ENCODE data around the gene RNU1-1. TPM values are rescaled to one million over a fixed set of nuclear protein-coding genes. Genes with fewer than 3 reads are reported as not detected.
"Not testable (repeated sequence)": the region's sequence is repeated elsewhere in the genome, so short reads cannot be mapped to it uniquely, and the experiment has no call there.

The RNU1-1 gene
- total RNA-seq, 1 donor = not detected

DNA sequence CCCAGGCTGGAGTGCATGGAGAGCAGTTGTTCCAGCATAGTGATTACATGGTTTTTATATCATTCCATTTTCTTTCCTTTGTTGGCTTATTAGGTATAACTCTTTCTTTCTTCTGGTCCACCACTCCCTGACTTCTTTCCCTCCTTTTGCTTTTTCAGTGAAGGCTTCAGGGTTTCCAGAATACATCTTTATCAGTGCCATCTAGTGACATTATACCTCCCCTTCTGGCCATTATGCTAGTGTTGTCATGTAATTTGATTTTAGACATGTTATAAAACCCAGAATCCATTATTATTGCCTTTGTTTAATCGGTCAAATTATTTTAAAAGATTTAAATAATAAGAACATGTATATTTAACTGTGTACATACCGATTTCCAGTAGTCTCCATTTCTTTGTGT, 10.6 kb downstream of the RNU1-1 start:
- TF ChIP-seq, protein P1, sequence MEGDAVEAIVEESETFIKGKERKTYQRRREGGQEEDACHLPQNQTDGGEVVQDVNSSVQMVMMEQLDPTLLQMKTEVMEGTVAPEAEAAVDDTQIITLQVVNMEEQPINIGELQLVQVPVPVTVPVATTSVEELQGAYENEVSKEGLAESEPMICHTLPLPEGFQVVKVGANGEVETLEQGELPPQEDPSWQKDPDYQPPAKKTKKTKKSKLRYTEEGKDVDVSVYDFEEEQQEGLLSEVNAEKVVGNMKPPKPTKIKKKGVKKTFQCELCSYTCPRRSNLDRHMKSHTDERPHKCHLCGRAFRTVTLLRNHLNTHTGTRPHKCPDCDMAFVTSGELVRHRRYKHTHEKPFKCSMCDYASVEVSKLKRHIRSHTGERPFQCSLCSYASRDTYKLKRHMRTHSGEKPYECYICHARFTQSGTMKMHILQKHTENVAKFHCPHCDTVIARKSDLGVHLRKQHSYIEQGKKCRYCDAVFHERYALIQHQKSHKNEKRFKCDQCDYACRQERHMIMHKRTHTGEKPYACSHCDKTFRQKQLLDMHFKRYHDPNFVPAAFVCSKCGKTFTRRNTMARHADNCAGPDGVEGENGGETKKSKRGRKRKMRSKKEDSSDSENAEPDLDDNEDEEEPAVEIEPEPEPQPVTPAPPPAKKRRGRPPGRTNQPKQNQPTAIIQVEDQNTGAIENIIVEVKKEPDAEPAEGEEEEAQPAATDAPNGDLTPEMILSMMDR (IDR thresholded peaks at IDR 0.05; ENCODE audit: extremely low read depth, low read depth, low read length) = no peak
- no peaks in the 10 kb centered on the region for H4K20me1 ChIP-seq (ENCODE audit: insufficient read depth, low read length)
- no peak overlapping the region for H3K4me2 ChIP-seq (ENCODE audit: insufficient read depth, low read length)
- no peaks in the 10 kb centered on the region for H3K79me2 ChIP-seq (ENCODE audit: insufficient read depth, low read length)
- no peak for DNase-seq (ENCODE audit: insufficient read length, low spot score, missing footprints)
- H3K27ac ChIP-seq (ENCODE audit: low read depth, low read length) = no peak overlapping the region
- H3K4me3 ChIP-seq (ENCODE audit: insufficient read depth, low read length) = no peak overlapping the region
- peaks cover 3% of the 10 kb centered on the region for H3K27me3 ChIP-seq (ENCODE audit: insufficient read depth, low read length)
- no peaks in the 10 kb centered on the region for H3K36me3 ChIP-seq (ENCODE audit: insufficient read depth, low read length)
- no peaks in the 10 kb centered on the region for H3K4me1 ChIP-seq (ENCODE audit: insufficient read depth, low read length)
- H2AFZ ChIP-seq (ENCODE audit: low read length) = no peak overlapping the region
- no peaks in the 10 kb centered on the region for H3K9me3 ChIP-seq (ENCODE audit: low read depth, low read length)

DNA sequence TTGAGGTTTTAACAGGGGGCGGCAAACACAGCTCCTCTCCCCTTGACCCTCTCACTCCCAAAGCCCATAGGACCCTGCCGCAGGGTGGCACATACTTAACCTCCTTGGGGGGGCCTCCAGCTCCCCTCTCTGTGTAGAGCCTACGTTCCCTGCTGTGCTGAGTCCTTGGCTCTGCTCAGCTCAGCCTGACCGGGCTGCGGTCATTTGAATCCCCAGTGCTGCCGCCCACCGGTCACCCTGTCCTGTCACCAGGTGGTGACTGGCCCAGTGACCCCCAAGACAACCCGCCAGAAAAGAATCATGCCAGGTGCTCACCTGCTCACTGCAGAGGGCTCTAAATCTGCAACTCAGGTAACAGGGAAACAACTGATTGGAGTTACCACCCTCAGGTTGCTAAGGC, 12.6 kb downstream of the RNU1-1 start:
- H3K27me3 ChIP-seq (ENCODE audit: insufficient read depth, low read length); H2AFZ ChIP-seq (ENCODE audit: low read length); H3K4me1 ChIP-seq (ENCODE audit: insufficient read depth, low read length); H4K20me1 ChIP-seq (ENCODE audit: insufficient read depth, low read length); H3K27ac ChIP-seq (ENCODE audit: low read depth, low read length); H3K4me2 ChIP-seq (ENCODE audit: insufficient read depth, low read length); DNase-seq (ENCODE audit: insufficient read length, low spot score, missing footprints); H3K79me2 ChIP-seq (ENCODE audit: insufficient read depth, low read length); H3K36me3 ChIP-seq (ENCODE audit: insufficient read depth, low read length); H3K9me3 ChIP-seq (ENCODE audit: low read depth, low read length); H3K4me3 ChIP-seq (ENCODE audit: insufficient read depth, low read length): not testable (repeated sequence)

DNA sequence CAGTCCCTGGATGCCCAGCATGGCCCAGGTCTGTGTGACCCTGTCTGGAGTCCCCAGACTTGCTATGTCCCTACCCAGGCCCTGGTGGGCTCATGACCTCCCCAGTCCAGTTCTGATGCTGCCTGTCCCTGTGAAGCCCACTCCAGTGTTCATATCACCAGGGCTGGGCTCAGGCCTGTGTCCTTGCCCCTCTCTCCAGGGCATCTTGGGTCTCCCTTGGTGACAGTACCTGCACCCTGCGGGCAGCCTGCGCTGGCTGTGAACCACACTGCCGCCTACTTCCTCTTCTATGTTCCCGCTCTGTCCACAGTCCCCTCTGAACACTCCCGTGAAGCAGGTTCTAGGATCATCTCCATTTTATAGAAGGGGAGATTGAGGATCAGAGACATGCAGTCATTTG, 13.1 kb downstream of the RNU1-1 start:
- DNase-seq (ENCODE audit: insufficient read length, low spot score, missing footprints); H2AFZ ChIP-seq (ENCODE audit: low read length); H3K9me3 ChIP-seq (ENCODE audit: low read depth, low read length); H3K27me3 ChIP-seq (ENCODE audit: insufficient read depth, low read length); H4K20me1 ChIP-seq (ENCODE audit: insufficient read depth, low read length); H3K79me2 ChIP-seq (ENCODE audit: insufficient read depth, low read length); H3K4me2 ChIP-seq (ENCODE audit: insufficient read depth, low read length); H3K36me3 ChIP-seq (ENCODE audit: insufficient read depth, low read length); H3K27ac ChIP-seq (ENCODE audit: low read depth, low read length); H3K4me3 ChIP-seq (ENCODE audit: insufficient read depth, low read length); H3K4me1 ChIP-seq (ENCODE audit: insufficient read depth, low read length): not testable (repeated sequence)

DNA sequence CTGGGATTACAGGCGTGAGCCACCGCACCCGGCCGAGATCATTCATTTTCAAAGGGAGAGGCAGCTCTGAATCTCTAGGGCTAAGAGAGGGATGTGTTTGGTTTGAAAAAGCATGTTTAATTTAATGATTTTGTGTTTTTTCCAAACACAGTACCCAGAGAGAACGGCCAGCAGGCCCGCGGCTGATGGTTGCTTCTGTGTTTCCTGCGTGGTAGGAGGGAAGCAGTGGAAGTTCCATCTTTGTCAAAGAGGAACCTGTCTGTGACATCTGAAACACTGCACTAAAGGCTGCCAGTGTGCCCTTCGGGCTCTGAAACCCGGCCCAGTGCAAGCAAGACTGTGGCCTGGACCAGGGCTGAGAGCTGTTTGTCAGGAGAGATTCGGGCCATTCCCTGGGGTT, 13.6 kb downstream of the RNU1-1 start:
- not testable (repeated sequence) for H2AFZ ChIP-seq (ENCODE audit: low read length); H4K20me1 ChIP-seq (ENCODE audit: insufficient read depth, low read length); H3K4me3 ChIP-seq (ENCODE audit: insufficient read depth, low read length); H3K79me2 ChIP-seq (ENCODE audit: insufficient read depth, low read length); H3K27me3 ChIP-seq (ENCODE audit: insufficient read depth, low read length); H3K4me1 ChIP-seq (ENCODE audit: insufficient read depth, low read length); H3K4me2 ChIP-seq (ENCODE audit: insufficient read depth, low read length); H3K9me3 ChIP-seq (ENCODE audit: low read depth, low read length); DNase-seq (ENCODE audit: insufficient read length, low spot score, missing footprints); H3K36me3 ChIP-seq (ENCODE audit: insufficient read depth, low read length); H3K27ac ChIP-seq (ENCODE audit: low read depth, low read length)

DNA sequence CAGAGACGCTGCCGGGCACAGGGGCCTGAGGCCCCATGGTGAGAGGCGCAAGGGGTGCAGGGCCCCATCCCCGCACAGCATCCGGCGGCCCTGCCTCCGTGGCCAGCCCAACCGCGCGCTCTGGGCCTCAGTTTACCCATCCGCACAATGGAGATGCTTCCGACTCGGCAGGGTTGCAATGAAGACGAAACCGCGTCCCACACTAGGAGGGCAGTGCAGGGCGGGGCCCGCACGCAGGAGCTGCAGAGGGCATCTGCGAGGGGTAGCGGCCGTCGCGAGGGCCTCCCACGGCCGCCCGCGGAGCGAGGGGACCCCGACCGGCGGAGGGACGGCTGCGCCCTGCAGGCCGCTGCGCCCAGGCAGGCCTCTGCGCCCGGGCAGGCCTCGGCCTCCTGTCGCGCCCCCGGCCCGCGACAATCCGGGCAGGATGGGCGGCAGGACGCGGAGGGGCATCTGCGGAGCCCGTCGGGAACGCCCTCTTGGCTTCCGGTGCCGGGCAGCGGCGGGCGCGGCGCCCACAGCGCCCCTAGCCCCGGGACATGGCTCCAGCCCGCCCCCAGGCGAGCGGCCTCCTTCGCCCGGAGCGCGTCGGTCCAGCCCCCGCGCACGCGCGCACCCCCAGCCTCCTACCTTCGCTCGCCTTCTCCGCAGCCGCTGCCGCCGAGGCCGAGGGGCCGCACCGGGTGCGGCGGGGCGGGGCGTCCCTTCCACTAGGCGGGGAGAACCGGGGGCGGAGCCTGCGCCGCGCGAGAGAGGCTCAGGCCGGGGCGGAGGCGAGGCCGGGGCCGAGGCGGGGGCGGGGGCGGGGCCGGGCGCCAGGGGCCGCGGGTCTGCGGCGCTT, 15.3 kb downstream of the RNU1-1 start:
- H3K4me3 ChIP-seq (ENCODE audit: insufficient read depth, low read length) = peak overlapping the region; percentile 85
- peaks cover 8% of the 10 kb centered on the region for H3K79me2 ChIP-seq (ENCODE audit: insufficient read depth, low read length)
- peak overlapping the region; percentile 90 for H3K4me2 ChIP-seq (ENCODE audit: insufficient read depth, low read length)
- H3K4me1 ChIP-seq (ENCODE audit: insufficient read depth, low read length) = no peaks in the 10 kb centered on the region
- no peaks in the 10 kb centered on the region for H3K36me3 ChIP-seq (ENCODE audit: insufficient read depth, low read length)
- DNase-seq (ENCODE audit: insufficient read length, low spot score, missing footprints) = peak; percentile 99
- H3K27ac ChIP-seq (ENCODE audit: low read depth, low read length) = no peak overlapping the region
- H4K20me1 ChIP-seq (ENCODE audit: insufficient read depth, low read length) = no peaks in the 10 kb centered on the region
- peak overlapping the region; percentile 98 for H2AFZ ChIP-seq (ENCODE audit: low read length)
- TF ChIP-seq, protein P1 (IDR thresholded peaks at IDR 0.05; ENCODE audit: extremely low read depth, low read depth, low read length) = no peak
- no peaks in the 10 kb centered on the region for H3K9me3 ChIP-seq (ENCODE audit: low read depth, low read length)
- H3K27me3 ChIP-seq (ENCODE audit: insufficient read depth, low read length) = no peaks in the 10 kb centered on the region

DNA sequence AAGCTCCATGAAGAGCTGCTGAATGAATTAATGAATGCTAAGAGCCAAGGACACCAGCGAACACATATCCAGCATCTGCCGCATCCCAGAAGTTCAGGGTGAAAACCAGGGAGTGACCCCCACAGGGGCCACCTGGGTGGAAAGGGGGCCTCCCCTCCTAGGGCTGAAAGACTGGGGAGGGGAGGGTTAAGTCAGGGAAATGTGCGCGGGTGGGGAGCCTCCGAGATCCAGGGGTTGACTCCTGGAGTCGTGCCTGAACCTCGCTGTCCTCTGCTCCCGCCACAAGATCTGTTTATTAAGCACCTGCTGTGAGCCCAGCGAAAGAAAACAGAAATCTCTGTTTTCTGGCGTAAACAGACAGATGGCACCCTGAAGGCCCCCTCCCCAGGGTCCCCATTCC, 16.0 kb downstream of the RNU1-1 start:
- peaks cover 13% of the 10 kb centered on the region for H3K79me2 ChIP-seq (ENCODE audit: insufficient read depth, low read length)
- not testable (repeated sequence) for H4K20me1 ChIP-seq (ENCODE audit: insufficient read depth, low read length); H3K9me3 ChIP-seq (ENCODE audit: low read depth, low read length); H3K36me3 ChIP-seq (ENCODE audit: insufficient read depth, low read length); H3K27me3 ChIP-seq (ENCODE audit: insufficient read depth, low read length); H3K27ac ChIP-seq (ENCODE audit: low read depth, low read length); H2AFZ ChIP-seq (ENCODE audit: low read length); H3K4me1 ChIP-seq (ENCODE audit: insufficient read depth, low read length)
- peak; percentile 78 for DNase-seq (ENCODE audit: insufficient read length, low spot score, missing footprints)
- H3K4me2 ChIP-seq (ENCODE audit: insufficient read depth, low read length) = peak overlapping the region; percentile 84
- peak overlapping the region; percentile 85 for H3K4me3 ChIP-seq (ENCODE audit: insufficient read depth, low read length)

DNA sequence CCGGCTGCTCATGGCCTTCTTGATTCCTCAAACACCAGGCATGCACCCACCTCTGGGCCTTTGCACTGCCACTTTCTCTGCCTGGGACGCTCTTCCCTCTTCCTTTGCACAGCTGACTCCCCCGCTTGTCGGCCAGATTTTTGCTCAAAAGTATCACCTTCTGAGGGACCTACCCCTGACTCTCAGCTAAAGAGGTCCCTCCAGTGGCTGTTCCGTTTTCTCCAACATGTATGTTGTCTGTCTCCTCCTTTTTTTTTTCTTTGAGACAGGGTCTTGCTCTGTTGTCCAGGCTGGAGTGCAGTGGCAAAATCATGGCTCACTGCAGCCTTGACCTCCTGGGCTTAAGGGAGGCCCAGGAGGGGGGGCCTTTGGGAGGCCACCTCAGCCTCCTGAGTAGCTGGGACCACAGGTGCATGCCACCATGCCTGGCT, 16.6 kb downstream of the RNU1-1 start:
- not testable (repeated sequence) for H3K4me3 ChIP-seq (ENCODE audit: insufficient read depth, low read length); H4K20me1 ChIP-seq (ENCODE audit: insufficient read depth, low read length); H3K27me3 ChIP-seq (ENCODE audit: insufficient read depth, low read length); H3K4me1 ChIP-seq (ENCODE audit: insufficient read depth, low read length); H2AFZ ChIP-seq (ENCODE audit: low read length); H3K36me3 ChIP-seq (ENCODE audit: insufficient read depth, low read length); H3K4me2 ChIP-seq (ENCODE audit: insufficient read depth, low read length); H3K9me3 ChIP-seq (ENCODE audit: low read depth, low read length); H3K27ac ChIP-seq (ENCODE audit: low read depth, low read length); DNase-seq (ENCODE audit: insufficient read length, low spot score, missing footprints)
- H3K79me2 ChIP-seq (ENCODE audit: insufficient read depth, low read length) = peaks cover 15% of the 10 kb centered on the region

All from osteoblast (primary cell).